NCI-H2171 treated with DMSO at 0.1 percent for 48 hours (cell line): ENCODE results near the gene ARHGAP35.

Experiments
- DNase-seq: peaks from one replicate; lab custom pipeline; 2025; lab: John Stamatoyannopoulos, UW

The ARHGAP35 gene

GRCh38 chr19:46904114-46905060, 43.6 kb downstream of the ARHGAP35 start:
- no peak for DNase-seq

GRCh38 chr19:46906221-46906620, 45.4 kb downstream of the ARHGAP35 start:
- DNase-seq = no peak

- DNase-seq = no peak
Measured at GRCh38 chr19:46907880-46908279, 47.1 kb downstream of the ARHGAP35 start.

DNA sequence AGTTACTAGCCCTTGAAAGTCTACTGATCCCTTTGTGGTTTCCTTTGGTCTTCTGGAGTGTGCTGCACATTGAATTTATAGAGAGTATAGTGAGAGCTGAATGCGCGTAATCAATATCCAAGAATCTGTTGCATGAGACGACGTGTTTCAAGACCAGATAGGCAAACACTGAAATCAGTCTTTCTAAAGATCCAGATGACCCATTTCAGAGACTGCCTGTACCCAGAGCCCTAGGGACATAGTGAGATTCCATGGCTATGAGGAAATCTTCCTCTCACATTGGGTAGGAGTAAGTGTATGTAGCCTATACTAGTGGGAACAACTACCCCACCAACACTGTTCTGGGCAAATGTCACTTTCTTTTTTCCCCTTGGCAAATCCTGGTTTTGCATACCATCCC, 48.6 kb downstream of the ARHGAP35 start:
- DNase-seq = no peak
